KMS-11 (cell line): ENCODE results near the gene TIPARP.

ENCODE experiments used
- H2AFZ ChIP-seq: fragments of 200-600 bp; sonication (generic); 2 replicates; pipeline ENCODE4 v1.6.1; 2016; ENCODE audit warnings: antibody characterized with exemption, mixed run types, low read depth
- H3K27ac ChIP-seq: fragments of 200-600 bp; sonication (generic); 2 replicates; pipeline ENCODE4 v1.6.1; 2016; ENCODE audit warnings: mild to moderate bottlenecking, mixed run types
- H3K27me3 ChIP-seq: fragments of 200-600 bp; sonication (generic); 2 replicates; pipeline ENCODE4 v1.6.1; 2017; ENCODE audit warnings: mild to moderate bottlenecking, low read depth, mixed run types, moderate library complexity; ENCODE audit not compliant: insufficient read depth
- H3K36me3 ChIP-seq: fragments of 200-600 bp; sonication (generic); 2 replicates; pipeline ENCODE4 v1.6.1; 2017; ENCODE audit warnings: mild to moderate bottlenecking, mixed run types; ENCODE audit not compliant: insufficient read depth
- H3K4me1 ChIP-seq: fragments of 200-600 bp; sonication (generic); 2 replicates; pipeline ENCODE4 v1.6.1; 2016; ENCODE audit warnings: mild to moderate bottlenecking, low read depth, mixed run types; ENCODE audit not compliant: poor library complexity, severe bottlenecking
- H3K4me2 ChIP-seq: fragments of 200-600 bp; sonication (generic); 2 replicates; pipeline ENCODE4 v1.7.0; 2016; ENCODE audit warnings: mild to moderate bottlenecking, mixed run types
- H3K4me3 ChIP-seq: fragments of 200-600 bp; sonication (generic); IDR thresholded peaks from 2 replicates; pipeline ENCODE4 v1.6.1; 2017; ENCODE audit warnings: low read depth, low read length, mixed read lengths; ENCODE audit not compliant: insufficient read depth
- H3K79me2 ChIP-seq: fragments of 200-600 bp; sonication (generic); 2 replicates; pipeline ENCODE4 v1.6.1; 2016; ENCODE audit warnings: low read depth, mixed run types; ENCODE audit not compliant: insufficient read depth
- H3K9ac ChIP-seq: fragments of 200-600 bp; sonication (generic); 2 replicates; pipeline ENCODE4 v1.6.1; 2016; ENCODE audit warnings: mild to moderate bottlenecking, mixed run types
- H4K20me1 ChIP-seq: fragments of 200-600 bp; sonication (generic); 2 replicates; pipeline ENCODE4 v1.6.1; 2016; ENCODE audit warnings: mild to moderate bottlenecking, mixed run types; ENCODE audit not compliant: insufficient read depth
- CTCF ChIP-seq: fragments of 200-600 bp; sonication (generic); conservative IDR thresholded peaks from 2 replicates; pipeline ENCODE4 v1.6.1; 2017; ENCODE audit warnings: low read depth, mild to moderate bottlenecking, antibody characterized with exemption, low read length, moderate library complexity, mixed read lengths

The TIPARP gene

DNA sequence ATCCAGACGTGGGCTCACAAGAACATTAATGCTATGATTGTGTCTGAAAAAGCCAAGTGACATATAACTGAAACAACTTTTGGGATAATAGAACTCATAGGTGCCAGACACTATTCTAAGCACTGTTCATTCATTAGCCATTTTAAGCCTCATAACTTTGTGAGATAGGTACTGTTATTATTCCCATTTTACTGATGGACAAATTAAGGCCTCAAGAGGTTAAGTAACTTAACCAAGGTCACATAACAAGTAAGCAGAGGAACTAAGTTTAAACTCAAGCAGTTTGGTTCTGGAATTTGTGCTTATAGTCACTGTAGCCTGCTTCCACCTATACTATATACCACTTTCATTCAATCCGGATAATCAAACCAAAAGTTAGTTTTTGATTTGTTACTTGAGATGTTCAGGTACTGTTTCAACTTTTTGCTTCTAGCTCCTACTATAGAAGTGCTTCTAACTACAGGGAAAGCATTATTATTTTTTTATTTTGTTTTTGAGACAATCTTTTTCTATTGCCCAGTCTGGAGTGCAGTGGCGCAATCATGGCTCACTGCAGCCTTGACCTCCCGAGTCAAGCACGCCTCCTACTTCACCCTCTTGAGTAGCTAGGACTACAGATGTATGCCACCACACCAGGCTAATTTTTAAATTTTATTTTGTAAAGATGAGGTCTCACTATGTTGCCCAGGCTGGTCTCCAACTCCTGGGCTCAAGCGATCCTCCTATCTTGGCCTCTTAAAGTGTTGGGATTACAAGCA lies 41.9 kb downstream of the TIPARP start:
- Histone ChIP-seq H3K4me3 (no peak overlapping the region), H3K4me1 (peaks cover 10% of the 10 kb centered on the region), H3K9ac (no peak overlapping the region), H3K79me2 (no peaks in the 10 kb centered on the region), H3K27me3 (no peaks in the 10 kb centered on the region), H3K36me3 (no peaks in the 10 kb centered on the region), H4K20me1 (no peaks in the 10 kb centered on the region), H2AFZ (no peak overlapping the region), H3K27ac (no peak overlapping the region), H3K4me2 (no peak overlapping the region)
- no peak for TF ChIP-seq CTCF

DNA sequence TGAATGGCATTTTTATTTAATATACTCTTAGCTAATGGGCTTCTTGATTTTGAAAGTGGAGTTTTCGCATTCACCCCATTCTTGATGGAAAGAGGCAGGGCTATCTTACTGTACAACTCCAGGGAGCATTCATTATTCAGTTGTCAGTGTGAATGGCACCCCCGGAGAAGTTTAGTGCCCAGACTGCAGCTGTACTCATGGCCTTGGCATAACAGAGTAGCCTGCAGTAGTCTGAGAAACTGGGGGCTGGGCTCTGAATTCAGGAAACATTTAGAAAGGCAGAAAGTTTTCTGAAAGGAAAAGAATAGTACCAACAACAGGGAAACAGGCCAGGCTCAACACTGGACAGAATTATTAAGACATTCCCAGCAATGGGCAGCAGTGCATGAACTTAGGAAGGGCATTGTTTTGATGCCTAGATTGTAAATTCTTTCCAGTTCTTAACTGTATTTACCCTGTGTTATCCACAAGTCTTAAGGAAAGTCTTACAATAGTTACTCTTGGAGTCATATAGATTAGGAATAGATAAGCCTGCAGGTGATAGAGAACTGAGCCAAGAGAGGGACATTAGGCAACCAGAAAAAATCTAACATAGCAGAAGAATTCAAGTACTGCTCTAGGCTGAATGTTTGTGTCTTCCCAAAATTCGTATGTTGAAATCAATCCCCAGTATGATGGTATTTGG lies 44.4 kb downstream of the TIPARP start:
- H3K4me2 ChIP-seq: no peak overlapping the region
- H3K4me1 ChIP-seq: peaks cover 24% of the 10 kb centered on the region
- H3K4me3 ChIP-seq: no peak overlapping the region
- no peaks in the 10 kb centered on the region for H4K20me1 ChIP-seq
- no peak overlapping the region for H2AFZ ChIP-seq
- H3K9ac ChIP-seq: no peak overlapping the region
- H3K79me2 ChIP-seq: no peaks in the 10 kb centered on the region
- no peaks in the 10 kb centered on the region for H3K36me3 ChIP-seq
- H3K27me3 ChIP-seq: no peaks in the 10 kb centered on the region
- no peak for TF ChIP-seq CTCF
- H3K27ac ChIP-seq: no peak overlapping the region

- Histone ChIP-seq H3K9ac (no peak overlapping the region), H3K4me2 (no peak overlapping the region), H2AFZ (no peak overlapping the region), H3K36me3 (no peaks in the 10 kb centered on the region), H3K4me1 (peaks cover 26% of the 10 kb centered on the region), H3K27me3 (no peaks in the 10 kb centered on the region), H4K20me1 (no peaks in the 10 kb centered on the region), H3K27ac (no peak overlapping the region), H3K79me2 (no peaks in the 10 kb centered on the region), H3K4me3 (no peak overlapping the region)
- TF ChIP-seq CTCF: no peak
These were observed 46.4 kb downstream of the TIPARP start for GRCh38 chr3:156720826-156721225.

DNA sequence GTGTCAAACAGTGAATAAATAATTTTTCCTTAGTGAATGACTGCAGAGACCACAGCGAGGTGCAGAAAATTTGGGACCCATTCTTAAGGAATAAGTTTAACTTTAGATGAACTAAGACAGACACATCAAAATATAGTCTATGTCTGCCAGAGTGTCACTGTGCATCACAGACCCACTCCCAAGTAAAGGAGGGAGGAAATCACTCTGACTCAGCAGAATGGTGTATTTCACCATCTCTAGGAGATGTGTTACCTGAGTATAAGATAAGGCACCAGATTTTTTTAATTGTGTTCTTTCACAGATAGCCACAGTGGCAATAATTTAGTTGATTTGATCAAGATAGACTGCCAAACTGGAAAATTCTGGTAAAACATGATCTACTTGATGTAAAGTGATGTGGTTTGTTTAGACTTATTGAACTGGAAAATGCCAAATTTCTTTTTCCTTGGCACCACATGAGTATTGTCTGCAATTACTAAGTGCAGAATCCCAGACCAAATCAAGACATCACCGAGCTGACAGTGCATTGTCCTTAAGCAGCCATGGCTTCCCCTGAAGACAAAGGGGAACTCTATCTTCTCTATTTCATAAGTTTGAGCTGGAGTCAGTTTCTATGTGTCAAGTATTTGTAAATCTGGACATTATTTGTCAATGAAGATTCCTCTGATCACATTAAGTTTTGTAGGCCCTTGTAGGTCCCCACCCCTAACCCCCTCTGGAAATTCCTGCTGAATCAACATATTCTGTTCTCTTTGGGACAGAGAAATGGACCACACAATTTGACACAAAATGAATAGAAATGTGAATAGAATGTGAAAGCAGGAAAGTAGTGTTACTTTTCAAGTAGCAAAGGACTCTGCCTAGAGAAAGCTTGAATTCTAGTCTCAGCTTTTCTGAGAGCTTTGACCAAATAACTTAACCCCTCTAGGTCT lies 47.6 kb downstream of the TIPARP start:
- no peak overlapping the region for H2AFZ ChIP-seq
- H3K9ac ChIP-seq: no peak overlapping the region
- no peak overlapping the region for H3K27ac ChIP-seq
- H4K20me1 ChIP-seq: no peaks in the 10 kb centered on the region
- TF ChIP-seq CTCF: no peak
- H3K4me2 ChIP-seq: no peak overlapping the region
- H3K4me1 ChIP-seq: peaks cover 26% of the 10 kb centered on the region
- H3K4me3 ChIP-seq: no peak overlapping the region
- no peaks in the 10 kb centered on the region for H3K79me2 ChIP-seq
- H3K27me3 ChIP-seq: no peaks in the 10 kb centered on the region
- no peaks in the 10 kb centered on the region for H3K36me3 ChIP-seq
